NOMO-1 treated with dmso at 0.1 percent for 144 hours (cell line): Measurements from ENCODE around the gene FMN1.

Experiments
- DNase-seq: peaks from one replicate; lab custom pipeline; 2025; ENCODE audit not compliant: unreplicated experiment; lab: John Stamatoyannopoulos, UW

FMN1 gene

DNA sequence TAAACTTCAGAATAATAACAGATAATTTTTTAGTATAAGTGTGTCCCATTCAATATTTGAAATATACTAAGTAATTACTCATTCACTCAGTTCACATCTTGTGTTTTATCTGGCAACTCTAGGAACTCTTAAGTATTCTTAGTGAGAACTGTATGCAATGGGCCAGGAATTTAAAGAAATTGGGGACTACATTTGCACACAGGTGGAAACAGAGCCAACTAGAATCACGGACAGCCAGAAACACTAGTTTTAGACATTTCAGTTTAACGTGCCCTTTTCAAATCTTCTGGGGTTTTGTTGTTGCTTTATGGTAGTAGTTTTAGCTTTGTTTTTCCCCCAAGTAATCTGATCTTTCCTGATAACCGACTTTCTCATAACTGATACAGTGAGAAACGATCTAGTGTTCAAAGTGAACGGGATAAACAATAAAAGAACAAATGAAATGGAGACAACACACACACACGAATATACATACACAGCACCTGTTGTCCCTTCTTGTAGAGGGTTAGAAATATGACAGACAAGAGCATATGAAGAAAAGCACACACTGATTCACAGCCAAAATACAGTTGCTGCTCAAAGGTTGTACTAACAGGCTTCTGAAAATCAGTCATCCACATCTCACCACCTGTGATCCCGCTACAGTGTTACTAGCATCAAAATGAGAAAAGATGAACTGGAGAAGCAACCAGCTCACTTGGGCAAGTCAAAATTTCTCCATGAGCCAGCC, 167.0 kb downstream of the FMN1 start:
- no peak for DNase-seq

DNA sequence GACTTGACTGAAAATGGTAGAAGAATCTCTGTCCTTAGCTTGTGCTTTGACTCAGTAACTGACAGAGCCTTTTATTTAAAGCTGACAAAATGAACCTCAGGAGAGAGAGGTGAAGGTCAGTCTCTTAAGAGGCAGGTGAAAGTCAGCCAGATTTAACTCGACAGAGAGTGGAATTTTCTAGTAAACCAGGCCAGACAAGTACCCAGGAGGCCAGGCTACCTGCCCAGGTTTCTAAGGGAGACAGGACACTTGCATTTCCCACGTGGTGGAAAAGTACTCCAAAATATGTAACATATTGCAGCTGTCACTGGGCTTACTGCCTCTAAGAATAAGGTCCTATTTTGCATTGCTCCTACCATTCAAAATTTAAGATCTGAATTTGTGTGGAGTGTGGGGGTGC, 167.9 kb downstream of the FMN1 start:
- no peak for DNase-seq

DNA sequence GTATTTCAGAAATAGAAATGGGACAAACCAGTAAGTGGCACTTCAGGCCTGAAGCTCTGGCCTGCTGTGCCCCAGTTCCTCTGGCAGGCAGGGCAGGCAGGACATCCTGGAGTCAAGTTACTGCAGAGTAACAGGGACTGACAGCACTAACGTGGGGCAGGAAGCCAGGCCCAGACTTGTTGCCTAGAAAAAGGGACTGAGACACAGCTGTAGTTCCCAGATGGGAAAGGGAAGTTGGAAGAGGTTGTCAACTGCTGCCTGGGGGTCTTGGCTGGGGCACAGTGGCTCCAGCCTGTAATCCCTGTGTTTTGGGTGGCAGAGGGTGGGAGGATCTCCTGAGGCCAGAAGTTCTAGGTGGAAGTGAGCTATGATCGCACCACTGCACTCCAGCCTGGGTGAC, 171.9 kb downstream of the FMN1 start:
- no peak for DNase-seq

DNA sequence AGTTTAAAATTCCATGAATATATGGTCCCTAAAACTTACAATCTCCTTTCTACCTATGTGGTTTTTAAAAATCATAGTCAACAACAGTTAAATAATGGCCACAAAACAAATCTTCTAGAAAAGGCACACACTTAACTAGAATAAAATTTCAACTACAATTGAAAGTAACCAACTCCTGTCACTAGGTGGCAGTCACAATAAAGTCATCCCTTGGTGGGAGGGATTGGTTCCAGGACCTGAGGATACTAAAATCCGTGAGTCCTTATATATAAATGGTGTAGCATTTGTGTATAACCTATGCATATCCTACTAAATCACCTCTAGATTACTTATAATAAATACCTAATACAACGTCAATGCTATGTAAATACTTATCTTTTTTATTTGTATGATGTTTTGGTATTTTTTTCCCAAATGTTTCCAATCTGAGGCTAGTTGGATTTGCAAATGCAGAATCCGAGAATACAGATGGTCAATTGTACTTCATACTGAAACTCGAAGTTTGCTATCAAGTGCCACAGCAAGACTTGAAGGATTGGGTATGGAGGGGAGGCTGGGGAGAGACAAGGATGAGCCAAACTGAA, 172.6 kb downstream of the FMN1 start:
- DNase-seq: peak; percentile 22

DNA sequence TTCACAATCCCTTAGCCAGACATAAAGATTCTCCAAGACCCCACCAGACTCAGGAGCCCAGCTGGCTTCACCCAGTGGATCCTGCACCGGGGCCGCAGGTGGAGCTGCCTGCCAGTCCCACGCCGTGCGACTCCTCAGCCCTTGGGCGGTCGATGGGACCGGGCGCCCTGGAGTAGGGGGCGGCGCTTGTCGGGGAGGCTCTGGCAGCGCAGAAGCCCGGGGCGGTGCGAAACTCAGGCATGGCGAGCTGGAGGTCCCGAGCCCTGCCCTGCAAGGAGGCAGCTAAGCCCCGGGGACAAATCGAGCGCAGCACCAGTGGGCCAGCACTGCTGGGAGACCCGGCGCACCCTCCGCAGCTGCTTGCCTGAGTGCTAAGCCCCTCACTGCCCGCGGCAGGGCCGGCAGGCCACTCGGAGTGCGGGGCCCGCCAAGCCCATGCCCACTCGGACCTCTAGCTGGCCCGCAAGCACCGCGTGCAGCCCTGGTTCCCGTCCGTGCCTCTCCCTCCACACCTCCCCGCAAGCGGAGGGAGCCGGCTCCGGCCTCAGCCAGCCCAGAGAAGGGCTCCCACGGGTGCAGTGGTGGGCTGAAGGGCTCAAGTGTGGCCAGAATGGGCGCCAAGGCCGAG, 175.0 kb downstream of the FMN1 start:
- no peak for DNase-seq

DNA sequence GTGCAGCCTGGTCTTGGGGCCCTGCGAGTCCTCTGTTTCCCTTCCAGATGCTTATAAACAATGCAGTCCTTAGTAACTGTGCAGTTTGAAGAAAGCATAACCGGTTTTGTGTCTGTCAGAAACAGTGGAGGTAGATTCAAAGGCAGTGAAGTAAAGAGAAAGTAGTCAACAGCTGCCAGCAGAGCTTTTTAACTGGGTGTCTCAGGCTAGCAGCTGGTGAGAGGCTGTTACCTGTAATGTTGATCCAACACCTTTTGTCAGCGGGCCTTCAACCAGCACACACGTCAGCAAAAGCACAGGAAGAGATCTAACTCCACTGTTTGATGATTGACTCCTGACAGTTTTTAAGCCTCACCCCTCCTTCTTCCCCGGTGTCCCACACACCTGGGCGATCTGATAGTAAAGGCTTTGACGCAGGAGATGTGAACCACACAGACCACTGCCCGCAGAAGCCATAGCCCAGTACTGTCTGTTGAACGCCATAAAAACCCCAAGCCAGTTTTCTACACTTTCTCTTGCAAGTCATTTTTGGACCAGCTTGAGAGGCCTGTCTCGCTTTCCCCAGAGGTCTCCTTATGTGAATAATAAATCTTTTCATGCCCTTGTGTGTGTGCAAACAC, 178.0 kb downstream of the FMN1 start:
- DNase-seq: no peak

DNA sequence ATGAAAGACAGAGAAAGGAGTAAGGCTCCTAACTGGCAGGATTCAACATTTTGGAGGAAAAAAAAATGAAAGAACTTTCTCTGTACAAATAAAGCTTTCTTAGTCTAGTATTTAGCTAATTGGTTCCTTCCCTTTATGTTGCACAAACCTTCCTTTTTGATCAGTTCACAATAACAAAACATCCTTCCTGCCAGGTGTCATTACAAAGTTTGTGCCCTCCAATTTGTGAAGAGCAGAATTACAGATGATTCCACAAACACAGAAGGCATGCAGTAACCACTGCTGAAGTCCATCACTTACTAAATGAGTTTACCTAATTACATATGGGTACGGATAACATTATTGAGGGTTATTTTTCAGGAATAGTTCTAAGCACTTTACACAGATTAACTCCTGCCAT, 179.9 kb downstream of the FMN1 start:
- no peak for DNase-seq

DNA sequence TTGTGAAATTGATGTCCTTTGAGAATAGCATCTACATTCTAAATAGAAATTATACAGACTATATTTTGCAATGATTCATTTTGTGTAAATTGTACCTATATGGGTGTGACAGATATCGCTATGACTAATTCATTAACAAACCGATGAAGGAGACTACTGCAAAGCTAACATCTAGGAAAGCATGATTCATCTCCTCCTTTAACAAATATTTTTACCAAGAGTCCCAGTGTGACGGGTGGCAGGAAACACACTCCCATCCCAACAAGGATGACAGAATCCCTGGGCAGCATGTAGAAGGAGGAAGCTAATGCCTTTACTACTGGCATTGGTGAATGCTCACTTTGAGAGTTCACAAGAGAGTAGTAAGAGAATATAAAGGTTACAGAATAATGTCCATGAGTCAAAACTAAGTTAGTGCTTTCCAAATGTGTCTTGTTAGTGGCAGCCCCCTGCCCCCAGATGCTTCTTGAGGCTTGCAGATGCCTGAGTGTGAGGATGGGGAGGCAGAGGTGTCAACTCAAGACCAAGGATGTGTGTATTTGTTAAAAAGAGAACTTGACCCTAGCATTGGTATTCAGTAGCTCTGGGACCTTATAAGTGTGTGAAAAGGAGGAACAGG, 180.6 kb downstream of the FMN1 start:
- no peak for DNase-seq

DNA sequence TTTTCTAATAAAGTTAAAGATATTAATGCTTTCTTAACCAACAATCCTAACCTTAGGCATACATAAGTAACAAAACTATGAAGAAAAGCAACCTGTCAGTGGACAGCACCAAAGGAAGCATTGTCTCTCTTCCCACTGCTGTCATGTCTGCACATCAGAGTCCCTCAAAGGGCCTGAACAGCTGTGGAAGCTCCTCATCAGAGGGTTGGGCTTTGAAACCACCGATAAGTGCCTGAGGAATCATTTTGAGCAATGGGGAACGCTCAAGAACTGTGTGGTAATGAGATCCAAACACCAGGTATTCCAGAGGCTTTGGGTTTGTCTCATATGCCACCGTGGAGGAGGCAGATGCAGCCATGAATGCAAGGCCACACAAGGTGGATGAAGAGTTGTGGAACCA, 182.5 kb downstream of the FMN1 start:
- DNase-seq: no peak

DNA sequence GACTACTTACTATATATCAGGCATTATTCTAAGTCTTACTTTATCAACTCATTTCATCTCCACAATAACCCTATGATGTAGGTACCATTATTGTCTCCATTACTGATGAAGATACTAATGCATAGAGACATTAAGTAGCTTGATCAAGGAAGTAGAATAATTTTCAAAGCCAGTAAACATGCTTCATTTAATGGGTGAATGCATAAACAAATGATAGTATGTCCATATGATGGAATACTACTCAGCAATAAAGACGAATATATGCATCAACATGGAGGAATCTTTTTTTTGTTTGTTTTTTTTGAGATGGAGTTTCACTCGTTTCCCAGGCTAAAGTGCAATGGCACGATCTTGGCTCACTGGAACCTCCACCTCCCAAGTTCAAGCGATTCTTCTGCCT, 184.9 kb downstream of the FMN1 start:
- no peak for DNase-seq

DNA sequence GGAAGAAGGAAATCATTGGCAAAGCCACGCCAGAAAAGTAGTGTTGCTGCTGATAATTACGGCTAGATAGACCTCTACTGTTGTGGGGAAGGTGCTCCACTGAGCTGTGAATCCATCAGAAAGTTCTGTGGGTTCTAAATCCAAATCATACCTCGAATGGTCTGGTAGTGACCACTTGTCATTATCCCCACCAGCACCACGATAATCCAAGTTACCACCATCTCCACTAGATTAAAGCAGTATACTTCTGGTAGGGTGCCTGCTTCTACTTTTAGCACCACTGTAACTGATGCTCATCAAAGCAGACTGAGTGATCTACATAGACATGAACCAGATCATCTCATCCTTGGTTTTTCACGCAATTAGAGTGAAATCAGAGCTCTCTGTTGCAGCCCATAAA, 185.5 kb downstream of the FMN1 start:
- DNase-seq: no peak

DNA sequence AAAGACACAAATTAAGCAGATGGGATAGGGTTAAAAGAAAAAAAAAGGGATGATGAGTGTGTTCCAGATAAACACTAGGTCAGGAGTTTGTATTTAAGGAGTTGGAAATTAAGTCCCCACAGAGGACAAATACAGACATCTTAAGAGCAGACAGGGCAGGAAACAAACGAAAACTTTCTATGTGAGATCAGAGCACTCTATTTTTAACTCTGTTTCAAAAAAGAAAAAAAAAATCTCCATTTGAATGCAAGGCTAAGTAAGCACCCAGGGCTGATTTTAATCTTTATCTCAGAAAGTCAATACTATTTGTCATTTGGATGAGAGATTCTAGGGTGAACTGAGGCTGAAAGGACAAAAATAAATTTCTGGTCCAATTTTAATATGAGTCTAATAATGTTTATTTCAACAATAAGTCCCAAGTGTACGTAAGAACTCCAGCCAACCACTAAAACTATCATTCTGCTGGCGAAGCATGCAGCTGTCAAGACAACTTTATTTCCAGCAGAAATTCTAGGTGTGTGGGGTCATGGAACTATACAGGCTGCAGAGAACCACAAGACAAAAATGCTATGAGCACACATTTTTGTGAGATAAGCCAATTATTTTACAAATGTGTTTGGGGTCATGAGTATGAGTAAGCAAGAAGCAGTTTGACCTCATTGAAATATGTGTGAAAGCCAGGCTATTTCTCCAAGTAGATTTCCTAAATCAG, 186.1 kb downstream of the FMN1 start:
- no peak for DNase-seq

DNA sequence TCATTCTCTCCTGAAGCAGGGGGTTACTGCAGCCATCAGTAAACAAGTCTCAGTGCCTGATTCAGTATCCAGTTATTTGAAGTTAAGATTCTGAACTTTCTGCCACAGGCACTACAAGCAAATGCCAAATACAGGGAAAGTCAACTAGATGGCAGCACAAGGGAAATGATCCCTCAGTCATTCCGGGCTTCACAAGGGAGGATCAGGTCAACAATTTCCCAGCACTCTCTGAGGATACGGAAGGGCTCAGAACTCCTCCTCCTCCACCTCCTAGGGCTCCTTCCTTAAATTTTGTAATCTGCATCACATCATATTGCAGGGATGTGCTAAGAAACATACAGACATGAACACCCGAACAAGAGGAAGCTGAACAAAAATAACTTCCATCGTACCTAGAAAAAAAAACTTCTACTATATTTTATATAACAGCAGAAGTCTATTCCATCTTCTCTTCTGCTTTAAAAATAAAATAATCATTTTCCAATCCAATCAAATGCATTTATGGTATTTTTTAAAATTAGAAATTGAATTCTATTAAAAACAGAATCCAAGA, 187.1 kb downstream of the FMN1 start:
- DNase-seq: no peak

DNA sequence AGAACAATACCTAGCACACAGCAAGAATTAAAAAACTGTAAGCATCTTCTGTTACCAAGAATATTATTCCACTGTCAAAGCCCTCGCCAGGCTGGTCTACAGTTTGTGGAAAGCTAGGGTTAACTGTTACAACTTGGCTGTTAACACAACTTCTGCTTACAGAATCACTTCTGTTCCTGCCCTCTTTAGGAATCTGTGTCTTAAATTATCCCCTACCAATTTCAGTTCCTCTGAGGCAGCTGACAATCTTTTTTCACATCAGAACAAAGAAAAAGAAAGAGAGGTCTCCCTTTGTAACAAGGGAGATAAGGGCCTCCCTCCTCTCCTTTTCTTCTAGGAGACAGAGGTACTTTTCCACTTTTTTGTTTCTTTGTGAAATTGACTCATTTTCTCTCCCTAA, 188.9 kb downstream of the FMN1 start:
- DNase-seq: peak; percentile 23

DNA sequence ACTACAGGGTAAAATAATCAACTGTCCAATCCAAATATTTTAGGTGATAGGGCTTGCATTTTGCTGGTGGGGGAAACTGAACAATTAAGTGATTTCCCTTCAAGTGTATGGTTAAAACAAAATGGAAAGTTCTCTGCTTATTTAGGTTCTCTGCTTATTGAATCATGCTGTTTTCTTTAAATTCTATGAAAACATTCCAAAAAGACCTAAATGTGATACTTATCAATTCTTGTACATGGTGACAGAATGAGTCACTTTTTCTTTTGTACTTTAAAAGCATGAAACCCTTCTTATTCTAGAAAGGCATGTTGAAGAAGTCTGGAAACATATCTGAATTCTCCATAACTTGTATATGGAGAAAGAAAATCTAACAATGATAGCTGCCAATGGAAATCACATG, 192.6 kb downstream of the FMN1 start:
- no peak for DNase-seq

DNA sequence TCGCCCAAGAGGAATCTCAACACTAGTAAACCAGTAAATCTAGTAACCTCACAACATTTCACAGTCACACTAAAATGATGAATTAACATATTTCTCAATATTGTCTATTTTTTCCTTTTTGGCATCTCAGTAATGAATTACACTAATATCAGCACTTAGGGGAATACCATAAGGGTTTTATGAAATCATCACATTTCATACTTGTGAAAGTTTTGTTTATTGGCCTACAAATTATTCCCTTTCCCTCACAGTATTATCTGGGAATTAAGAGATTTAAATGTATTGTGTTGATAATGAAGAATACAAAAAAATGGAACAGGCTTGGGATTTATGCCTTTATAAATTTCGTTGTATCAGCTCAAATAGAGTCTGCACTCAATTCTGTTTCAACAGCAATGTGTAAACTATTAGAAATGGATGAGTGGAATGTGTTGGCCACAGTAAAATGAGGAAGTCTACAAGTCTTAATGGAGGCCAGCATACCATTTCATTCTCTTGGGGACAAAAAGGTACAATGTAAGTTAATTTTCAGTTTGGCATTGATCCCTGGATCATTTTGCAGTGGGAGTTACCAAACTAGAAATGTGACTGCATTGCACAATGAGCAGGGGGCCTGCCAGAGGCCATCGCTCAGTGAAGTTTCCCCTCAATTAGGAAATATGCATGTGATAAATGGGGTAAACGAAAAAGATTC, 195.4 kb downstream of the FMN1 start:
- DNase-seq: no peak

DNA sequence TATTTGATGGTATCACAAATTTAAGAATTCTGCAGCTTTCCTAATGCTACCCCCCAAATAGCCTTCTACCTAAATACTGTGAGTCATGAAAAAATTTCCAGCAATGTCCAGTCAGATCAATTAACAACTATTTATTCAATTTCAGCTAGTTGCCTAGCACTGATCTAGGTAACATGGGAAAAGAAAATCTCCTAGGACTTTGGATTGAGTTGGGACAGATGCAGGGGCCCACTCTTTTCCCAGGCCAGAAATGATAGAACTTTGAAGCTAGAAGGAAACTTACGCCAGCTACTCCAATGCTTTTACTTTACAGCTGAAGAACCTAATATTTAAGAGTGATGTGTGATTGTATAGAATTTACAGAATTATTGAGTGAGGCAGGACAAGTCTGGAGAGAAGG, 196.3 kb downstream of the FMN1 start:
- no peak for DNase-seq

DNA sequence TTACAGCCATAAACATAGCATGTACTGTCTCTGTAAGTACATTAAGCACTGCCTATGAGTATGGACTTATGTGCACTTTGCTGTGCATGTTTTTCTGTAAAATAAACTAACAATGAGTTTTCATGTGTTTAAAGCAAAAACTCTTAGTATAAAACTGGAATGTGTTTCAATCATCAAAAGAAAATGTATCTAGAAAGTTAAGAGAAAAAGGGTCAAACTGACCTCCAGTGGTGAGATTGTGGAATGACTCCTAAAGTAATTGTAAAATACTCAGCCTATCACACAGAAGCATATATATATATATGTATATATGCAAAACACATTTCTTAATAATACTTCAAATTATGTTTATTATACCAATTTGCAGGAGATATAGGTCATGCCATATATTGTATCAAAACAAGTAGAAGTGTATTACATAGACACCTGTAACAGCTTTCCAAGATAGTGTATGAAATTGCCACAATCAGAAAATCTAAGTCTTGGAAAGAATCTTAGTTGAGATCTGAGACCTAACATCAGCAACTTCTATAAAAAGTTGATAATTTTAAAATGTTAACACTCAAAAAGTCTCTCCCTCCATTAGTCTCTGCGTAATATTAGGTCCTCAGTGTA, 199.6 kb downstream of the FMN1 start:
- DNase-seq: no peak

DNA sequence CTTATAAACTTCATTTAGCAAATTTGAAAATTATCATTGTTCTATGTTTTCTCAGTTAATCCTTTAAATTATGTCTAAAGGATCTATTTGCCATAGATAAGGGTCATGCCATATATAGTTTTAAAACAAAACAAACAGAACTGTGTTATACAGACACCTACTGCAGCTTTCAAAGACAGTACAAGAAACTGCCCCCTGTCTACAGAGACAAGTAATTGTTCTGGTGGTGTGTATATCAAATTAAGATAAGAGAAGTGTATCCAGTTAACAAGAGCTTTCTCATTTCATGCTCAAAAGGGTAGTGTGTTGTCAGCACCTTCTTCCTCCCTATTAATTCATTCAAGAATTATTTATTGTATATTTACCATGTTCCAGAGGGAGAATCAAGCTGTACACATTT, 201.2 kb downstream of the FMN1 start:
- no peak for DNase-seq

DNA sequence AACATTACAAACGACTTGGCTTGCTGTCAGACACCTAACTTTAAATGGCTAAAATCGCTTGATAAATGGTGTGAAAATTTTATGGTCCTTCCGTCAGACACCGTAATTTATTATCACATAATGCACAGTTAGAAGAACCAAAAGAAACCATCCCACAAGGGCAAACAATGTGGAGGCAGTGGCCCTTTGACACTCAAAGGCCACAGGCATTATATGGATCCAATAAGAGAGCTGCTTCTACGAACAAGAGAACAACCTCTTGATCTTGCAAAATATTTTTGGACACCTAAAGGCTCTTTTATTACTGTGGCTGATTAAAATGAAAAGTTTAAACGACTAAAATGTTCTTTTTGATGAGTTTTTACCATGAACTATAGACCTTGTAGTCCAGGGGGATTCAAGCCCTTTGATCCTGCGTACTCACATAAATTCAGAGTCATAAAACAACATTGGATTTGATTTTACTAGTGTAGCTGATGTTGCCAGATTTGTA, 202.8 kb downstream of the FMN1 start:
- DNase-seq: no peak
